Activated naive CD4-positive, alpha-beta T cell treated with anti-CD3 and anti-CD28 coated beads for 36 hours (primary cell): ENCODE results near the gene XPNPEP2. TPM values are rescaled to one million over a fixed set of nuclear protein-coding genes. Genes with fewer than 3 reads are reported as not detected.
"Not testable (repeated sequence)": the region's sequence is repeated elsewhere in the genome, so short reads cannot be mapped to it uniquely, and the experiment has no call there.

Source experiments
- CTCF ChIA-PET: fragments of 350-600 bp; sonication (Branson Sonifier 250); formaldehyde crosslinking; loops from one replicate; lab custom pipeline; 2021; ENCODE audit warnings: antibody characterized with exemption; lab: Charles Lee
- DNase-seq: peaks from one replicate; pipeline ENCODE4 v3.0.0-alpha.2; 2020
- H3K27ac Mint-ChIP-seq: one replicate; pipeline ENCODE4 v1.8.0; 2021; ENCODE audit warnings: mild to moderate bottlenecking, mixed read lengths
- H3K27me3 Mint-ChIP-seq: one replicate; pipeline ENCODE4 v1.8.0; 2021; ENCODE audit warnings: low read depth, mixed read lengths
- H3K36me3 Mint-ChIP-seq: one replicate; pipeline ENCODE4 v1.8.0; 2021; ENCODE audit warnings: low read depth, mixed read lengths
- H3K4me1 Mint-ChIP-seq: one replicate; pipeline ENCODE4 v1.8.0; 2021; ENCODE audit warnings: low read depth, mixed read lengths
- H3K4me3 Mint-ChIP-seq: one replicate; pipeline ENCODE4 v1.8.0; 2021; ENCODE audit warnings: mild to moderate bottlenecking, moderate library complexity, mixed read lengths
- H3K9me3 Mint-ChIP-seq: one replicate; pipeline ENCODE4 v1.8.0; 2021; ENCODE audit warnings: mixed read lengths
- intact Hi-C: fragments of 100-400 bp; cut with micrococcal nuclease; formaldehyde crosslinking; loops from one replicate; pipeline ENCODE4 v1.15.1; 2023
- total RNA-seq, 2 experiments: library from RNA; stranded (reverse); gene quantifications; one replicate each; pipeline ENCODE4 v1.2.3, GENCODE V29; 2021

The XPNPEP2 gene
- total RNA-seq, 2 experiments from 2014 or later, result 0.21 to 0.27 TPM

GRCh38 chrX:129723511-129723910 lies 15.3 kb upstream of the XPNPEP2 start:
- DNase-seq, result no peak
- peaks cover 15% of the 10 kb centered on the region for H3K4me1 Mint-ChIP-seq
- no peaks in the 10 kb centered on the region for H3K27me3 Mint-ChIP-seq
- H3K27ac Mint-ChIP-seq, result no peak overlapping the region
- intact Hi-C loops, result no loop called here
- no peaks in the 10 kb centered on the region for H3K9me3 Mint-ChIP-seq
- H3K4me3 Mint-ChIP-seq, result no peak overlapping the region
- no peaks in the 10 kb centered on the region for H3K36me3 Mint-ChIP-seq
- CTCF ChIA-PET, result interaction anchor here (0.6 to 1.1 kb wide), 3 partner anchors 28 to 1160 kb away, joined by 3 to 5 read pairs (median 3); no protein-coding TSS in a partner anchor

DNA sequence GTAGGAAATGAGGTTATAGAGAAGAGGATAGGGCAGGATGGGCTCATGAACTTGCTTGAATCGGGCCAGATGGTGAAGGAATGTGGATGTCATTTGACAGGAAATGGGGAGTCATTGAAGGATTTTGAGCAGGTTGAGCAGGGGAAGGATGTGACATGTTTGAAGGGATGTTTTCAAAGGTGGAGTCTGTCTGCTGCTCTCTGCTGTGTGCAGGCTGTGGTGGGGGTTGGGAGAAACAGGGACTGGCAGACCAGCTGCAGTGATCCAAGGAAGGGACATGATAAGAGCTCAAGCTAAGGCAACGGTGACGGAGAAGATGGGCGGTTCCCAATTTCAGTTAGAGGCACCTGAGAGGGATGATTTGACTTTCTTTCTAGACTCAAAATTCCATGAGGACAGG lies 14.0 kb upstream of the XPNPEP2 start:
- H3K4me3 Mint-ChIP-seq, result no peak overlapping the region
- no peaks in the 10 kb centered on the region for H3K36me3 Mint-ChIP-seq
- no peak for DNase-seq
- intact Hi-C loops, result no loop called here
- CTCF ChIA-PET, result interaction anchor here (0.6 to 1.7 kb wide), 6 partner anchors 10 to 218 kb away, joined by 3 to 7 read pairs (median 4); no protein-coding TSS in a partner anchor
- H3K4me1 Mint-ChIP-seq, result peaks cover 21% of the 10 kb centered on the region
- no peaks in the 10 kb centered on the region for H3K27me3 Mint-ChIP-seq
- no peak overlapping the region for H3K27ac Mint-ChIP-seq
- H3K9me3 Mint-ChIP-seq, result no peaks in the 10 kb centered on the region

DNA sequence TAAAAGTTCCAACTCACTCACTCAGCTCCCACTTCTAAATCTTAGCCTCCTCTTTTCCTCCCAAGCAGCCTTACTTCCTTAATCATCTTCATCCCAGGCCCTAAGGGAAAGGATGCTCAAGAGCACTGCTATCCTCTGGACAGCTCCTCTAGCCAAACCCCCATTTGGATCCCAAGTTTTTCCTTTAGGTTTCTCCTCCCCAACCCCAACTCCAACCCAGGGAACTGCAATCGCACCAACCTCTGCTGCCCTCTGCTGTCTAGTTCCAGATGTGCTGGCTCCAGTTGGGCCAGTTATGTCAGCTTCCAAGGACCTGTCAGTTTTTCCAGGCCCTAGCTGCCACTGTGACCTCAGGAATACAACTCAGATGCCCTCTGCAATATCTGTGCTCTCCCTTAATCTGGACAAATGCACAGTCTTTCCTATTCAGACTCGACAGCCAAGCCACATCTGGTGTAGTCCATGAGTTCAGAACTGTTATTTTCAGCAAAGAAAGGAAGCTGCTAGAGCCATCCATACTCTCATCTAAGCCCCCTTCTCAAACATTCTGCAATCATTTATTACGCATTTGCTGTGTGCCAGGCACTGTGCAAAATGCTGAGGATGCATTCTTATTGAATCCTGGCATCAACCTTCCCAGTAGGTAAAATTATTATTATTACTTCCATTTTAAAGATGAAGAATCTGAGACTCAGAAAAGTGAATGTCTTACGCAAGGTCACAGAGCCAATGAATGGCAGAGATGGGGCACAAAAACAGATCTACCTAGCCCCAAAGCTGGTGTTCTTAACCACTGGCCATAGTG lies 12.3 kb upstream of the XPNPEP2 start:
- Mint-ChIP-seq H3K27me3 (no peaks in the 10 kb centered on the region), H3K4me1 (peaks cover 36% of the 10 kb centered on the region), H3K27ac (no peak overlapping the region), H3K36me3 (no peaks in the 10 kb centered on the region), H3K9me3 (no peaks in the 10 kb centered on the region), H3K4me3 (no peak overlapping the region)
- CTCF ChIA-PET, result interaction anchor here (0.7 to 2.0 kb wide), 20 partner anchors 11 to 321 kb away, joined by 3 to 13 read pairs (median 4); partner anchors contain the start of gene SASH3
- intact Hi-C loops, result loop anchor here (1.0 to 2.0 kb wide), 4 partner anchors 48 to 119 kb away; no protein-coding TSS in a partner anchor
- DNase-seq, result peak; percentile 52

GRCh38 chrX:129728061-129728460 lies 10.7 kb upstream of the XPNPEP2 start:
- intact Hi-C loops, result no loop called here
- no peak for DNase-seq
- peaks cover 30% of the 10 kb centered on the region for H3K4me1 Mint-ChIP-seq
- no peaks in the 10 kb centered on the region for H3K9me3 Mint-ChIP-seq
- H3K27ac Mint-ChIP-seq, result no peak overlapping the region
- H3K4me3 Mint-ChIP-seq, result no peak overlapping the region
- no peaks in the 10 kb centered on the region for H3K27me3 Mint-ChIP-seq
- no peaks in the 10 kb centered on the region for H3K36me3 Mint-ChIP-seq
- CTCF ChIA-PET, result no interaction called here

DNA sequence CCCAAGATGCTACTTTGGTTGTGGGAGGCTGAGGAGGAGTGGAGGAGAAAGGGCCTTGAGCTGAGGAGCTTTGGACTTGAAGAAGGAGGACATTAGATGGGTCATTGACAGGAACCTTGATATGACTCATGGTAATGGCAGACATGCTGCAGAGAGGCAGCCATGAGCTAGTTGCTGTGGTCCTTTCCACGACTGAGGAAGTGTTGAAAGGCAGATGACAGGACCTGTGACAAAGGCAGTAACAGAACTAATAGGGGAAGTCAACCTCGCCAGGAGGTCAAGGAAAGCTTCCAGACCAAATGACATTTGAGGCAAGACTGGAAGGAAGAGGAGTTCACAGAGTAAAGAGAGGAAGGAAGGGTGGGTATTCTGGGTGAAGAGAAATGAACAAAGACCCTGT lies 7.6 kb upstream of the XPNPEP2 start:
- Mint-ChIP-seq H3K9me3 (no peaks in the 10 kb centered on the region), H3K36me3 (no peaks in the 10 kb centered on the region), H3K4me1 (peaks cover 31% of the 10 kb centered on the region), H3K27ac (peak overlapping the region; percentile 16), H3K4me3 (no peak overlapping the region), H3K27me3 (no peaks in the 10 kb centered on the region)
- DNase-seq, result no peak
- CTCF ChIA-PET, result no interaction called here
- intact Hi-C loops, result no loop called here

DNA sequence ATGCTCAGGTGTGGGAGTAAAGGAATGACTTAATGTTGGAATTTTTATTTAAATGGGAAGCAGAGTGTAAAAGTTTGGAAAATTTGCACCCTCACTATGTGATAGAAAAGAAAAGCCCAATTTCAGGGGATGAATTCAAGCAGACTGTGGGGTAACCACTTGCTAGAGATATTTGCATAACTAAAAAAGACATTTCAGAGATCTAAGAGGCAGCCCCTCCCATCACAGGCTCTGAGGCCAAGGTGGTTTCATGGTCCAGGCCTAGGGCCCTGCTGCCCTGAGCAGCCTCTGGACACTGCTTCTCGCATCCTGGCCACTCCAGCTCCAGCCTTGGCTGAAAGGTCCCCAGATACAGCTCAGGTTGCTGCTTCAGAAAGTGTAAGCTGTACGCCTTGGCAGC lies 5.9 kb upstream of the XPNPEP2 start:
- intact Hi-C loops, result no loop called here
- Mint-ChIP-seq H3K4me1 (peaks cover 40% of the 10 kb centered on the region), H3K27ac (no peak overlapping the region), H3K27me3 (no peaks in the 10 kb centered on the region), H3K4me3 (no peak overlapping the region), H3K36me3 (no peaks in the 10 kb centered on the region), H3K9me3 (no peaks in the 10 kb centered on the region)
- CTCF ChIA-PET, result no interaction called here
- DNase-seq, result no peak

DNA sequence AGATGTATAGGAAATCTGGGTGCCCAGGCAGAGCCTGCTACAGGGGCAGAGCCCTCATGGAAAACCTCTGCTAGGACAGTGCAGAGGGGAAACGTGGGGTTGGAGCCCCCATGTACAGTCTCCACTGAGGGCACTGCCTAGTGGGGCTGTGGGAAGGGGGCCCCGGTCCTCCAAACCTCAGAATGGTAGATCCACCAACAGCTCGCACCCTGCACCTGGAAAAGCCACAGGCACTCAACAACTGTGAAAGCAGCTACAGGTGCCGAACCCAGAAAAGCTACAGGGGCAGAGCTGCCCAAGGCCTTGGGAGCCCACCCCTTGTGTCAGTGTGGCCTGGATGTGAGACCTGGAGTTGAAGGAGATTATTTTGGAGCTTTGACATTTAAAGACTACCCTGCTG lies 5.4 kb upstream of the XPNPEP2 start:
- intact Hi-C loops, result no loop called here
- Mint-ChIP-seq H3K27ac (no peak overlapping the region), H3K36me3 (no peaks in the 10 kb centered on the region), H3K4me1 (peaks cover 44% of the 10 kb centered on the region), H3K9me3 (no peaks in the 10 kb centered on the region), H3K27me3 (no peaks in the 10 kb centered on the region), H3K4me3 (no peak overlapping the region)
- no peak for DNase-seq
- CTCF ChIA-PET, result no interaction called here

GRCh38 chrX:129736491-129736890 lies 2.3 kb upstream of the XPNPEP2 start:
- Mint-ChIP-seq H3K27ac (no peak overlapping the region), H3K36me3 (no peaks in the 10 kb centered on the region), H3K9me3 (no peaks in the 10 kb centered on the region), H3K4me3 (no peak overlapping the region), H3K27me3 (no peaks in the 10 kb centered on the region), H3K4me1 (peaks cover 24% of the 10 kb centered on the region)
- intact Hi-C loops, result loop anchor here (1.0 kb wide), 1 partner anchor 45 kb away; no protein-coding TSS in a partner anchor
- CTCF ChIA-PET, result interaction anchor here (2.2 kb wide), 1 partner anchor 10 kb away, joined by 12 read pairs; no protein-coding TSS in a partner anchor
- DNase-seq, result peak; percentile 42

- H3K27me3 Mint-ChIP-seq, result no peaks in the 10 kb centered on the region
- no peak overlapping the region for H3K27ac Mint-ChIP-seq
- peaks cover 26% of the 10 kb centered on the region for H3K4me1 Mint-ChIP-seq
- DNase-seq, result no peak
- no peaks in the 10 kb centered on the region for H3K9me3 Mint-ChIP-seq
- no peaks in the 10 kb centered on the region for H3K36me3 Mint-ChIP-seq
- H3K4me3 Mint-ChIP-seq, result no peak overlapping the region
- CTCF ChIA-PET, result interaction anchor here (1.2 to 2.2 kb wide), 2 partner anchors 11 to 17 kb away, joined by 4 to 12 read pairs; no protein-coding TSS in a partner anchor
- intact Hi-C loops, result no loop called here
These were observed 863 bp upstream of the XPNPEP2 start for GRCh38 chrX:129737916-129738315.

GRCh38 chrX:129739578-129739977 lies 799 bp downstream of the XPNPEP2 start:
- Mint-ChIP-seq H3K36me3 (no peaks in the 10 kb centered on the region), H3K4me3 (no peak overlapping the region), H3K4me1 (peaks cover 37% of the 10 kb centered on the region), H3K27ac (no peak overlapping the region), H3K27me3 (no peaks in the 10 kb centered on the region), H3K9me3 (no peaks in the 10 kb centered on the region)
- intact Hi-C loops, result no loop called here
- DNase-seq, result no peak
- CTCF ChIA-PET, result no interaction called here

- peak overlapping the region; percentile 21 for H3K4me3 Mint-ChIP-seq
- no peak overlapping the region for H3K27ac Mint-ChIP-seq
- intact Hi-C loops, result no loop called here
These were observed 3.3 kb downstream of the XPNPEP2 start for GRCh38 chrX:129741880-129742758.

DNA sequence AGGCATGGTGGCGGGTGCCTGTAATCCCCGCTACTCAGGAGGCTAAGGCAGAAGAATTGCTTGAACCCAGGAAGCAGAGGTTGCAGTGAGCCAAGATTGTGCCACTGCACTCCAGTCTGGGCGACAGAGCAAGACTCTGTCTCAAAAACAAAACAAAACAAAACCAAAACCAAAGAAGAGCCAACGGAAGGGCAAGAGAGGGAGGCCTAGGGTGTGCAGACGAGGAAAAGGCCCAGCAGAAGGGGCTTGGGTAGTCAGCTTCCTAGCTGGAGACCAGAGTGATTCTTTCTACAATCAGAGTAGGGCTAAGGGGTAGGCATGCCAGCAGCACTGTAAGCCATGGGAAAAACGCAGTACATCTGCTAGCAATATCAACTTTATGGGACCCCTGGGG lies 4.0 kb downstream of the XPNPEP2 start:
- Mint-ChIP-seq H3K4me3 (peak overlapping the region; percentile 21), H3K4me1 (peaks cover 34% of the 10 kb centered on the region)
- DNase-seq, intact Hi-C loops, H3K27me3 Mint-ChIP-seq, CTCF ChIA-PET, H3K36me3 Mint-ChIP-seq, H3K27ac Mint-ChIP-seq, H3K9me3 Mint-ChIP-seq: not testable (repeated sequence)

More at GRCh38 chrX:129741880-129742758, 3.3 kb downstream of the XPNPEP2 start:
- Mint-ChIP-seq H3K36me3 (no peaks in the 10 kb centered on the region), H3K4me1 (peaks cover 35% of the 10 kb centered on the region), H3K27me3 (no peaks in the 10 kb centered on the region), H3K9me3 (no peaks in the 10 kb centered on the region)
- CTCF ChIA-PET, result no interaction called here
- DNase-seq, result peak; percentile 30
